Activated T-helper 1 cell treated with anti-CD3 and anti-CD28 coated beads, Interleukin-2, amount 50 U/mL, for 16 hours (primary cell): ENCODE data around the gene BCORL1.

ENCODE experiments used
- DNase-seq, 2 donors: peaks; one replicate each; pipeline ENCODE4 v3.0.0-alpha.2; 2020; ENCODE audit warnings: low read depth in 1 of 2, low spot score in 1 of 2

Gene BCORL1

GRCh38 chrX:130094696-130095095 is 112.3 kb downstream of the BCORL1 start:
- no peak for DNase-seq

DNA sequence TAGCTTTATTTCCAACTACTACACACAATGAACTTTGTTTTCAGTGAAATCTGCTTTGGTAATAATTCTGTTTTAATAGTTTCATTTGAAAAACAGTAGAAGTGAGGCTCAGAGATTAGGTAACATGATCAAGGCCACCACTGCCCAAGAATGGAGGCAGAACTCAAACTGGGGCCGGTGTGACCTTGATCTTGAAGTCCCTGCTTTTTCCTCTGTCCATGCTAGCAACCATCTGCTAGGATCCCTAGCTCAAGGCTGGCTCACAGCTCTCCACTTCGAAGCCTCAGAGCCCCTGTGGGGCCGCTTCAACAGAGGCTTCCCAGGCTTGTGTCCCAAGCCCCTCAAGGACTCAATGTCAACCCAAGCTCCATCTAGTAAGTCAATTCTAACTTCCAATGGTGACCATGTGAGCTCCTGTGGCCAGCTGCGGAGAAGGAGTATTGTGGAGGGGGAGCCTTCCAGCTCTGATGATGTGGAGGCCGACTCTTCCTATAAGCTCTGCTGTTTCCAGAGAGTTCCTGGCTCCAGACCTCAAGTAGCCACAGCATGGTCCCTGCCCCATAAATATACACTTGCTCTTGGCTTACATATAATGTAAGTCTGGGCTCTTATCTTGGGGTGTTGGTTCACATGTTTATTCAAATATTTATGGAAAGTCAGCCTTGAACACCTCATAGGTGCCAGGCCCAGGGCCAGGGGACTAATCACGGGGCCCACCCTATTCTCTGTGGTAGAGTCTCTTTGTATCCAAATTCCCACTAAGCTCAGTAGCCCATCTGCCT is 113.0 kb downstream of the BCORL1 start:
- DNase-seq: no peak

- DNase-seq: no peak
Measured at GRCh38 chrX:130097507-130098209, 115.2 kb downstream of the BCORL1 start.

DNA sequence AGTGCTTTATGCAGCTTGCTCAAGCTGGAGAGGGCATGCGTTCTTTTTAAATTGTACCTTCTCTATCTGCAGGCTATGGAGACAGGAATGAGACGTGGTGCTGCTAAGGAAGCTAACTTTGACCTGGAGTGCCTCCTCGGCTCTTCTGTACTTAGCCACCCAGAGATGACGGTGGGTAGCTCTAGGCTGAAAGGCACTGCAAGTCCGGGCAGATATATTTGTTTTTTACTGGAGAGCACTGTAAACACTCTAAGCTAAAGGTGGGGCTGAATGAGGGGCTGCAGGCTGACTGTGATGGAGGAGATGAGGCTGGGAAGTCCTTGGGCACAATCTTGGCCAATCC is 115.7 kb downstream of the BCORL1 start:
- no peak for DNase-seq

GRCh38 chrX:130100180-130100579 is 117.7 kb downstream of the BCORL1 start:
- DNase-seq: no peak

DNA sequence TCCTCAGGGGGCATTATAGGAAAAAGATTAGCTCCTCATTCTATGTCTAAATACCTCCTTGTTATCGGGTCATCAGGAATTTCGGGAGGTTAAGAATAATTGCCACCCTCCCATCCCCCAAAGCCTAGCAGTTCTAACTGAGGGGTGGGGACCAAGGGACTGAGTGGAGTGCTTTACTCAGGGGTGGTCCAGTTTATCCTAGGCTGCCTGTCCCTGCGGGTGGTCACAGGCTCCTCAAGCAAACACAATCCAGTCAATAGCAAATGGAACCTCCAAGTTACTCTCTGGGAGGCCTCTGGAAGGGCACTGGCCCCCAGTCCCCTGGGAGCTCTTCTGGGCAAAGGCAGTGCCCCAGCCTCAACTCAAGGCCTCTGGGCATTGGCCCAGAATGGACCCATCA is 121.2 kb downstream of the BCORL1 start:
- no peak for DNase-seq

- no peak for DNase-seq
Measured at GRCh38 chrX:130105244-130105643, 122.8 kb downstream of the BCORL1 start.

DNA sequence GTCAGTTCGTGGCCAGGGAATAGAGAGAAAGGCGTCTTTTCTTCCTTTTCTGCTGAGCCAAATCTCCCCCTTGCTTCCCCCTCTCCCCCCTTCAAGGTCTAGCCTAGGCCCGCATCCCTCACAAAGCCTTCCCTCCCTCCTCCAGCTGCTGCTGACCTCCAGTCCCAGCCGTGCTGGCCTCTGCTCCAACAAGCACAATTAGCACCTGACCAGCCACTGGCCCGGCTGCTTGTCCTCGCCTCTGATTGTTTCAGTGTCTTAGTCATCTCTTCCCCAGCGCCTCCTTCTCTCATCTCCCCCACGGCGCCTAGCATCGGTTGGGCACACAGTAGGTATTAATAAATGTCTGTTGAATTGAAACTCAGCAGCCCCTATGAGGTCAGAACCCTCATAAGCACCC is 123.6 kb downstream of the BCORL1 start:
- DNase-seq: no peak
